KMS-11 (cell line): Measurements from ENCODE around the gene MANEA.

Experiments used
- H2AFZ ChIP-seq: fragments of 200-600 bp; sonication (generic); 2 replicates; pipeline ENCODE4 v1.6.1; 2016; ENCODE audit warnings: antibody characterized with exemption, mixed run types, low read depth
- H3K27ac ChIP-seq: fragments of 200-600 bp; sonication (generic); 2 replicates; pipeline ENCODE4 v1.6.1; 2016; ENCODE audit warnings: mild to moderate bottlenecking, mixed run types
- H3K27me3 ChIP-seq: fragments of 200-600 bp; sonication (generic); 2 replicates; pipeline ENCODE4 v1.6.1; 2017; ENCODE audit warnings: mild to moderate bottlenecking, low read depth, mixed run types, moderate library complexity; ENCODE audit not compliant: insufficient read depth
- H3K36me3 ChIP-seq: fragments of 200-600 bp; sonication (generic); 2 replicates; pipeline ENCODE4 v1.6.1; 2017; ENCODE audit warnings: mild to moderate bottlenecking, mixed run types; ENCODE audit not compliant: insufficient read depth
- H3K4me1 ChIP-seq: fragments of 200-600 bp; sonication (generic); 2 replicates; pipeline ENCODE4 v1.6.1; 2016; ENCODE audit warnings: mild to moderate bottlenecking, low read depth, mixed run types; ENCODE audit not compliant: poor library complexity, severe bottlenecking
- H3K4me2 ChIP-seq: fragments of 200-600 bp; sonication (generic); 2 replicates; pipeline ENCODE4 v1.7.0; 2016; ENCODE audit warnings: mild to moderate bottlenecking, mixed run types
- H3K4me3 ChIP-seq: fragments of 200-600 bp; sonication (generic); IDR thresholded peaks from 2 replicates; pipeline ENCODE4 v1.6.1; 2017; ENCODE audit warnings: low read depth, low read length, mixed read lengths; ENCODE audit not compliant: insufficient read depth
- H3K79me2 ChIP-seq: fragments of 200-600 bp; sonication (generic); 2 replicates; pipeline ENCODE4 v1.6.1; 2016; ENCODE audit warnings: low read depth, mixed run types; ENCODE audit not compliant: insufficient read depth
- H3K9ac ChIP-seq: fragments of 200-600 bp; sonication (generic); 2 replicates; pipeline ENCODE4 v1.6.1; 2016; ENCODE audit warnings: mild to moderate bottlenecking, mixed run types
- H4K20me1 ChIP-seq: fragments of 200-600 bp; sonication (generic); 2 replicates; pipeline ENCODE4 v1.6.1; 2016; ENCODE audit warnings: mild to moderate bottlenecking, mixed run types; ENCODE audit not compliant: insufficient read depth
- CTCF ChIP-seq: fragments of 200-600 bp; sonication (generic); conservative IDR thresholded peaks from 2 replicates; pipeline ENCODE4 v1.6.1; 2017; ENCODE audit warnings: low read depth, mild to moderate bottlenecking, antibody characterized with exemption, low read length, moderate library complexity, mixed read lengths

The MANEA gene

GRCh38 chr6:95589067-95589466, 11.7 kb downstream of the MANEA start:
- Histone ChIP-seq H3K4me1 (peaks cover 9% of the 10 kb centered on the region), H3K4me2 (no peak overlapping the region), H3K27ac (no peak overlapping the region), H4K20me1 (no peaks in the 10 kb centered on the region), H2AFZ (no peak overlapping the region), H3K9ac (no peak overlapping the region), H3K36me3 (no peaks in the 10 kb centered on the region), H3K27me3 (no peaks in the 10 kb centered on the region), H3K4me3 (no peak overlapping the region), H3K79me2 (no peaks in the 10 kb centered on the region; the same call in 1 of the 2 replicates)
- no peak for TF ChIP-seq CTCF

- H3K4me1 ChIP-seq: peaks cover 9% of the 10 kb centered on the region
- no peaks in the 10 kb centered on the region for H3K36me3 ChIP-seq
- H4K20me1 ChIP-seq: no peaks in the 10 kb centered on the region
- H3K9ac ChIP-seq: no peak overlapping the region
- H2AFZ ChIP-seq: no peak overlapping the region
- H3K4me3 ChIP-seq: no peak overlapping the region
- no peaks in the 10 kb centered on the region for H3K27me3 ChIP-seq
- TF ChIP-seq CTCF: no peak
- H3K27ac ChIP-seq: no peak overlapping the region
- H3K4me2 ChIP-seq: no peak overlapping the region
- H3K79me2 ChIP-seq: no peaks in the 10 kb centered on the region
Observed at GRCh38 chr6:95589826-95590570, 12.7 kb downstream of the MANEA start.

GRCh38 chr6:95593025-95593424, 15.7 kb downstream of the MANEA start:
- Histone ChIP-seq H3K9ac (no peak overlapping the region), H3K4me1 (peaks cover 7% of the 10 kb centered on the region), H3K27ac (no peak overlapping the region), H3K79me2 (no peaks in the 10 kb centered on the region), H3K4me2 (no peak overlapping the region), H2AFZ (no peak overlapping the region), H3K4me3 (no peak overlapping the region), H3K27me3 (no peaks in the 10 kb centered on the region), H3K36me3 (no peaks in the 10 kb centered on the region), H4K20me1 (no peaks in the 10 kb centered on the region)
- TF ChIP-seq CTCF: no peak

GRCh38 chr6:95596021-95596420, 18.7 kb downstream of the MANEA start:
- Histone ChIP-seq H3K4me3 (no peak overlapping the region), H3K79me2 (no peaks in the 10 kb centered on the region), H3K27ac (no peak overlapping the region), H3K9ac (no peak overlapping the region), H2AFZ (no peak overlapping the region), H3K36me3 (no peaks in the 10 kb centered on the region), H3K27me3 (no peaks in the 10 kb centered on the region), H4K20me1 (no peaks in the 10 kb centered on the region), H3K4me2 (no peak overlapping the region), H3K4me1 (peaks cover 33% of the 10 kb centered on the region)
- TF ChIP-seq CTCF: no peak
